HG03060 (cell line): ENCODE results near the gene FTO.

ENCODE experiments used
- ATAC-seq: cut with Tn5 transposase; IDR thresholded peaks from one replicate; pipeline ENCODE4 v1.9.1; 2021; ENCODE audit warnings: low read depth, moderate number of reproducible peaks; ENCODE audit not compliant: unreplicated experiment

FTO gene

DNA sequence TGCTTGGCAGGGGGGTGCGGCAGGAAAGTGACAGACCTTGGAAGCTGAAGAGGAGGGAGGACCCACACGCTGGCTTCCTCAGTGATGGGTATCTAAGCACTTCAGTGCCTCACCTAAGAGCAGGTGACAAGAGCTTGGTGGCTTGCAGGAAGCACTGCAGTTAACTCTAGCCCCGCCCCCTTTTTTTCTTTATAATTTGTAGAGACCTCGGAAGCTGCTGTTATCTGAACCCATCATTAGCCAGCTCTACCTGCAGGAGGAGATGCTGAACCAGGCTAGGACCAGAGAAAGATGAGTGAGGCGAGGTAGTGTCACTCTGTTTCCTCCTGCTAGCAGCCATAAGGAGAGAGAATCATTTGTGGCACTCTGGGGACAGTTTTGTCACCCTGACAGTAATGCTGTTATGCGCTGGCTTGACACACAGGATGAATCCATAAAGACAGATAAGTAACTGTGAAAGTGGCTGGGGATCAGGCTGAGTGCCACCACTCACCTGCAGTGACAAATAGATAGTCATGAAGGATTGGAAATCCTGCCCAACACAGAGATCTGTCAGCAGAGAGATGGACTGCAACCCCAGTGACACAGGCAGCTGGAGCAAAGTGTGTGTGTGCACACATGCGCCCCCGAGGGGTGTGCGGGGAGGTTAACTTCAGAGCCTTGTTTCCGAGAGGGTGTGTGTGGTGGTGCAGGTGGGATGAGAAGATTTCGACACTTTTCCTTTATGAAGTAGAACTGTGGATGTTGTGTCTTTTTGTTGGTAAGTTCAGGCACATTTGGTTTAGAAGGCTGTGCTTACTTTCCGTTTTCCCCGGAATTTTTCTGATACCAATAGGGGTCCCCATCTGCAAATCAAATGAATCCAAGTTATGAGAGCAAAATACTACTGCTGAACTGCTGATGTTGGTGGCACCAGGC, 358.7 kb downstream of the FTO start:
- no peak for ATAC-seq

DNA sequence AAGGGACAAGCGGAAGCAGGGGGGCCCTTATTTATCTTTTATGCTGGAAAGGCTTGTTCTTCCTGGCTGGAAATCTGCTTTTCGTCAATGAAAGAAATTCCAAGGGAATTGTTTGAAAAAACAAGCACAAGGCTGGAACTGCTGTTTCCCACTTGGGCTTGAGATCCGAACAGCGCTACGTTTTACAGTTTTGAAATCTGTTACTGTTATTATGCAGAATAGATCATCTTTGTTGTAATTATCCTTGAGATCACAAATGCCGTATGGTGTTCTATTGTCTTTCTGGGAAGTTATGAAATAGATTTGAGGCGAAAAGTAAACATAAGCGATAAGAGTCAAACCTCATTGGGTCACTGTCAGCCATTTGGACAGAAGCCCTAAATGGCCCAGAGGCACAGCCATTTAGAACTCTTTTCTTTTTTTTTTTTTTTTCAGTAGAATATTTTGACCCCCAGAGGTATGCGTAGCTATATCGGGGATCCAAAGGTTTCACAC, 359.4 kb downstream of the FTO start:
- ATAC-seq = no peak

DNA sequence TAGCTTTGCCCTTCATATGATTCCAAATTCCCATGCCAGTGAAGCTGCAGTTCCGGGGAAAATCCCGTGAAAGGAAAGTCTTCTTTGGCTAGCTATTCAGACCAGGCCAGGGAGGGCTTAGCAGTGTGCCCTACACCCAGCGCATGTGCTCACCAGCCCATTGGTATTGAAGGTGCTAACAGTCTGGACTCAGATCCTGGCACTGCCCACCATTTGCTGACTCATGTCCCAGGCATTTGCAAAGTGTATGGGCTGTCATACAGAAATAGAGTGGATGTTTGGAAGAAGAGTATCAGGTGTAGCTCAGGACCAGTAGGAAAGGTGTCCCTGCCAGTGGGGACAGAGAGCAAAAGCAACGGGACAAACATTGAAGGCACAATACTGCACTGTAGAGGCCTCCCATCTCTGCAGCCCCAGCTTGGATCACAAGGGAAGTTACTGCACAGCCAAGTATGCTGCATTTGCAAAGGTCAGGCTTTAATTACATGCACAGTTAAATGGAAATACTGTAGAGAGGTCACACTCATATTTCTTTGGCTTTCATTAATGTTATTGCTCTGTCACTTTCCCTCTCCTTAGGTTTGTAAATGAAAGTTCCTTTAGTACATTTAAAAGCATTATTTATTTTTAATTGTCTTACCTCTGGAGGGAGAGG, 362.6 kb downstream of the FTO start:
- ATAC-seq = no peak

DNA sequence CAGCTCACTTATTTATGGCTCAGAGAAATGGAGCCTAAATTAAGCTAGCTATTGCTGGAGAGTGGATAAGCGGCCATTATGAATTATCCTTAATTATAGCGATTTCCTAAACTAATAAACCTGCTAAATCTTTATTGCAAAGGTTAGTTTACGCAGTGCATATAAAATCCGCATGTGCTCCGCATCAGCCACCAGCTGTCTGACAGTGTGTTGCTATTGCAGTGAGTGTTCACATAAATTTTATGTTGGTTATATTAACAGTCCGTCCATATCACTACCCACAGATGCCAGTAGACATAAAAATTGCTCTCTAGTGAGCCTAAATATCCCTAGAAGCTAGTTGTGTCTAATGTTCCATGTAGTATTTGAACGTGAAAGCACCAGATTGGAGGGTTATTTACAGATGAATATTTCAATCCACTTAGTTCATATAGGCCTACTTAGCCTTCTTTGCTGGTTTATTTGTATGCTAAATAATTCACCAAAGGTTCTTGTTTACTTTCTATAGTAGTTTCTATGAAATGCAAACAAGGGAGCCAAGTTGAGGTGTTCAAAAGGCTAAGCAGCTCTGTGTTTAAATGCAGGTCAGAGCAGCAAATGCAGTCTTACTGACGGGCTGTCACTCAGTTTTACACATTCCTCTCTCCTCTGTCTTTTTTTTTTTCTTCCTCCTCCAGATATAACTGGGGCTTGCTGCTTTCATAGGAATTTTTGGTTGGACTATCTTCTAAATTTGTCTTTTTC, 363.5 kb downstream of the FTO start:
- ATAC-seq = no peak

DNA sequence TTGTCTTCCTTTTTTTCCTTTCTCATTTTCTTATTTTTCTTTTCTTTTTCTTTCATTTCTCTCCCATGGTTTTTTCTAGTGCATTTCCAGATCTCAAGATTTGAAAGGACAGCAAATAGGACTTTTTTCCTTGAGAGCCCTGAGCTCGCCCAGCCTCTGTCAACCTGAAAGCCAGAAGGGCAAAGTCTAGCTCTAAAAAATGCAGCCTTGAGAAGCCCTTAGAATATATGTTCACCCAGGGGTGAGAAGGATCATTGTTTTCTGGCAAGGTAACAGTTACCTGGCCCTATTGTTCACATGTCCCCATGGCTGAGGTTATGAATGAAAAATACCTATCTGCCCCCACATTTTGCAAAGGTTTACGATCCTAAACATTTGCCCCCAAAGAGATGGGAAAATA, 364.3 kb downstream of the FTO start:
- ATAC-seq = no peak

DNA sequence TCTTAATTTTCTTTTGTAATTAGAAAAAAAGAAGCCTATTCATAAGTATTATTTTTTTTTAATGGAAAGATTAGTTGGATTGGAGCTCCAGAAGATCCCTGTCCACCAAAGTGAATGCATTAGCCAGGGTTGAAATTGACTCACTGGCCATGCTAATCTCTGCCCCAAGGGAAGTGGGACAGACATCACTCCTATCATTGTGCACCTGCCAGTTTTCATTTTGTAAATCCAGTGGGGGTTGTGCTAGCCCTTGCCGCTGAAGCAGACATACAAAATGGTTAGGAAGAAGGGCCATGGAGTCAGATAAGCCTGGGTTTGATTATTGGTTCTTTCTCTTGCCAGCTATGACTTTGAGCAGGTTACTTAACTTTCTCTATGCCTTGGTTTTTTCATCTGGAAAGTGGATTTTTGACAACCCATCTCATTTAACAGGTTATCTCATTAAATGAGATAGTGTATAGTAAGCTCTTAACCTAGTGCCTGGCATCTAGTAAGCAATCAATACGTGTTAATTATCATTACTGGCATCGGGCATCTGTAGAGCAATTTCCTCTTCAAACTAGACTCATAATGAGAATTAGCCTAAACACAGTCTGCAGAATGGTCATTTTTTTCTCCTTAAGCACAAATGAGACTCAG, 365.8 kb downstream of the FTO start:
- ATAC-seq = no peak

DNA sequence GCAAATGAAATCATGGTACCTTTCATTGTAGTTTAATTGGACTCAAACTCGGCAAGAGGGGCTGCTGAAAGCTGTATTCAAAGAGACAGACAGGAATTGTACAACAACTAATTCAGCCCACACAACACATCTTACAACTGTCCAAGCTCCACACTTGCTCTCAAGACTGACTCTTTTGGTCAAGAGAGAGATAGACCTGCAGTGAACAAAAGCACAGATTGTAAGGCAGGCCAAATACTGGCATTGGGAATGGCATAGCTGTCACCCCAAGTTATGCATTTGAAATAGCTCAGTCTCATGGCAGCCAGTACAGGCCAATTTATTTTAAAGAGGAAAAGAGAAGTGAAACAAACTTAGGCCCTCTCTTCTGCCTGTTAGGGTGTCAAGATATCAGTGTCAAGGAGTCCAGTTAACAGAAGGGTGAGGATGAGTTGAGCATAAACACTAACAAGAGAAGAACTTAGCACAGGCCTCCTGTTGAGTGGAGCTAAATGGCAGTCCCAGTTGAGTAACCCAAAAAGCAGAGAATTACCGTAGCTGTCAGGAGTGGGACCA, 366.9 kb downstream of the FTO start:
- peak; percentile 47 for ATAC-seq

DNA sequence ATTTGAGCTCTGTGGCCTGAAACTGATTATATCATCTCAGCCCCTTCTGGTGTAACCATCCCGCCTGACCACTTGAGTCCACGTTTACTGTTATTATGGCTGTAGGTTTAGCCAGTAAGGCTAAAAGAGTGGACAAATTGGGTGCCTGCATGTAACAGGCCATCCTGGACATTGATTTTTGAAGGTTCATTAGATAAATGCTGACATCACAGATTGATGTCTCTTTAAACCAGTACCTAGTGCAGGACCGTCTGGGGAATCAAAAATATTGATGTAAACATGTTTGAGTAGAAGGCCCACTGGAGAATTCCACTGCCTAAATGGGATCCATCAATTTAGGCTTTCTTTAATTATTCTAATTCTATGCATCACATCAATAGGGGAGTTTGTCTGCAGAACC, 367.6 kb downstream of the FTO start:
- no peak for ATAC-seq

DNA sequence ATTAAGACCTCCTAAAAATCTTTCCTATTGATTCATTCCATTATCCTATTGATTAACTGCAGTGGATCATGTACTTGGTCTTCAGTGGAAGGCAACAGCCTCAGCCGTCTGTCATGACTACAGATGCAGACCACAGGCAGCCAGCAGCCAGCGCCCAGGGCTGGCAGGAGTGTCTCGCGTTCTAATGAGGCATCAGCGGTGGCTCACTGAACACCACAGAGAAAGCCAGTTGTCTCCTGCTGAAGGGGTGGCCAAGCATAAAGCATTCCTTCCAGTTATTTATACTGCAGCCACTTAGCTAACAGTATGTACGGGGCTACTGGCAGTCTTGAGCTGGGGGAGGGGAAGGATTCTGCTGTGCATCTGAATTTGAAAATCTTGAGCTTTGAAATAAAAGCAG, 368.3 kb downstream of the FTO start:
- ATAC-seq = no peak

DNA sequence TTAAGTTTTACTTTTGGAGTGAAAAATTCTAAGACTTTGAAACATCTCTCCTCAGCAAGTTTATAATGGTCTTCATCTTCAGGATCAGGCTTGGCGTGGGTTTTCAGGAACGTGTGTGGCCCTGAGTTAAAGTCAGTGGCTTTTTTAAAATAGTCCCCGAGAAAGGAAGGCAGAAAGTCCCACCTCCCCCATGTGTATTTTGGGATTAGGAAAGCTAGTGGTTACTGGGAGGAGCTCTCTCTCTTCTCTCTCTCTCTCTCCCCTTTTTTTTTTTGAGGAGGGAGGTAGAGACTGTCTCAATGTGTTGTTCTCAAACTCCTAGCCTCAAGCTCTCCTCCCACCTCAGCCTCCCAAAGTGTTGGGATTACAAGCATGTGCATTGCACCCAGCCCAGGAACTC, 369.4 kb downstream of the FTO start:
- ATAC-seq = no peak

DNA sequence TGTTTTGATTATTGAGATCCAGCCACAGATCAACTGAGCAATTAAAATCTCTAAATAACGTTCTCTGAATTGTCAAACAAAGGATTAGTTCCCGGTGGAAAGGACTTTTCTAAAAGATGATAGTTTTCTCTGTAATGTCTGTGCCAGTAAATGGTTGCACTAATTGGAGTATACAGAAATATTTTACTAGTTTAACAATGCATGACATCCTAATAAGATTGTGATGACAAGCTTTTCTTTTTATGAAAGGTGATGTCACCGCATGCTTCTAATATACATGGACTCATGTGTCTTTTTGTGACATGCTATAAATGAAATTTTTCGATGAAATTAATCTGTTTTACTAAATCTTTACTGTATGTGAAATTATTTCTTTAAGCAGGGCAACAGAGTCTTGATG, 371.5 kb downstream of the FTO start:
- ATAC-seq = no peak

DNA sequence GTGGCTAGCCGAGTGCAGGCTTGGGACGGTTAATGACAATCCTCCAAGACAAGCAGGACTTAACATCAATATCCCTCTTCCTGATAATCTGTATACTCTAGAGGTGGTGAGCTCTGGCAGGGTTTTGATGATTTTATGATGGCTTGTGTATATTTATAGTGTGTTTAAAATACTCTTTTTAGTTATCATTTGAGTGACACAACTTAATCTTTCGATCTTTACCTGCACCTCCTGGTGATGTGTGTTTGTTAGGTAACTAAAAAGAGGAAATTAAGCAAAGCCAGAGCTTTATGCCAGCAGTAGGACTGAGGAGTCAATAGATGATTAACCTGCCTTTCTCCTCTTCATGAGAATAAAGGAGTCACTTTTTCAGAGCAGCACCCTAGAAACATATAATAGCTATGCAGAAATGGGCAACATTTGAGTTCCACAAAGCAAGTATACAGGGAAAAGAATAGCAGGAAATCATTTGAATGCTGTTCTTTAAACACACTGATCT, 372.1 kb downstream of the FTO start:
- no peak for ATAC-seq

DNA sequence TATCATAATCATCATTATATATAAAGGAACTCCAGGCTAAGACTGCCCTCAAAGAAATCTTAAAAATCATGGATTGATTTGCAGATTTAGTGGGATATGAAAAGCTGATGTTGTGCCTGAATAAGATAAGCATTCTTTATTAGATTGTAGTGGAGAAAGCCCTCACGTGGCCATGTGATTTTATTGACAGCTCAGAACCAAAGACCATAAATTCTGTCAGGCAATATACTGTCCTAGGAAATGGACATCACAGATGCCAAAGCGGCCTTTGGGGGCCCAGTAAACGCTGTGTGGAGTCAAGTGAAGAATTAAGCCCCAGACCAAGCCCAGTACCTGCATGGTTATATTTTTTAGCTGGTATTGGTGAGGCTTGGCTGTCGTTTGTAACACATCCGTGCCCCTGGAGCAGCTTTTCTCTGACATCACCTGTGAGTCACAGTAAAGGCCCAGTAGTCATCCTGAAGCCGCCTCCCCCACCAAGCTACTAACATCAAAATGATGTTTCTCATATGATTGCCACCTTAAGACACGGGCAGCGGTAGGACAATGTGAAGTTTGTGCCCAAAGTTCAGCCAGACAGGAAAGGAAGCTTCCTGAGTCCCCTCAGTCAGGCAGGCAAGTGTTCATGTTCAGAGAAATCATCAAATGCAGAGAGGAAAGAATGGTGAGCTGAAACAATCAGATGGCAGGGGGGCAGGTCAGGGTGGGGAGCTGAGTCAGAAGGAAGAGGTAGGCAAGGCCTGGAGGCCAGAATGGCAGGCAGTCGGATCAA, 373.3 kb downstream of the FTO start:
- ATAC-seq = no peak

DNA sequence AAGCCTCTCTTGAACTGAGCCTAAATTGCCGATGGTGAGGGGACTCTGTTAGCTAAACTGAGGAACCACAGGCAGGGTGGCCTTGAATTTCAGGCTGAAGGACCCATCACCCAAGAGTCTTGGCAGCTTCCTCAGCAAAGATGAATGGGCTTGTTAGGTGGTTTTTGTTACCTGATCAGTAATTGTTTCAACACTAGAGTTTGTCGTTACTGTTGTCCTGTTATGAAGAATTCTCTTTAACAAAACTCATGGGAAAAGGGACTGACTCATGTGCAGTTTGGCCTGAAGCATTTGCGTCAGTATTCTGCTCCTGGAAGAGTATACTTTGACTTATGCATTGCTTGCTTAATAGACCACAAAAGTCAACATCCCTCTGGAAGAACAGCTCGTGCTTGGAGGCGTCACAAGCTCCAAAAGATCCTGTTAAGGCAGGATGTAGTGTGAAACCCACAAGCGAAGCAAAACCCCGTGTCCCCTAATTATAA, 376.6 kb downstream of the FTO start:
- no peak for ATAC-seq

DNA sequence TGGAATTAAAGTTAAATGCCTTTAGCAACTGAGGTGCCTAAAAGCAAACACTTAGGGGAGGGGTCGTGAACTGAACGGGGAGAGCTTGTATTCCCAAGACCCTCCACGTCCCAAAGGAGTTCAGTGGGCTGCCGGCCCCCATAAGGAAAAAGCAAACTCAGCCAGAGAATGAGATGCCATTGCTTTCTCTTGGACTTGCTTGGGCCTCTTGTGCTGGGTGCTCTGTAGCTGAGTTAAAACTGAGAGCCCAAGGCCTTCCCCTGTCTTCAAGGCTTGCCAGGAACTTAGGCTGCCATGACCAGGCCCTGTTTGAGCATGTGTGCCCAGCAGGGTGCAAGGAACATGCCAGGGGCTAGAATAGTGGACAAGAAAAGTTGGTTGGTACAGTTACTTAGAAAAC, 382.8 kb downstream of the FTO start:
- ATAC-seq = no peak

DNA sequence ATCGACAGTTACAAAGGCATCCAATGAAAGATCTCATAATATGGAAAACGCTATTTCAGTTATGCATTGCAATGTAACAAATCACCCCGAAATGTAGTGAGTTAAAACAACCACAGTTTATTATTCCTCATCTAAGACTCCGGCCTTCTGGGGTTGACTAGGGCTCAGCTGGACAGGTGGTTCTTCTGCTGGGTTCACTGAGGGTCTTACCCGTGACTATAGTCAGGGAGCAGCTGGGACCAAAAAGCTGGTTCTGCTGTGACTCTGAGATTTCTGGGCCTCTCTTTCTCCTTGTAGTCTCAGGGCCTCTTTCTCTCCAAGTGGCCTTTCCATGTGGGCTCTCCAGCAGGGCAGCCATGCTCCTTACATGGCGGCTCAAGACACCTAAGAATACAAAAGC, 386.6 kb downstream of the FTO start:
- ATAC-seq = no peak

DNA sequence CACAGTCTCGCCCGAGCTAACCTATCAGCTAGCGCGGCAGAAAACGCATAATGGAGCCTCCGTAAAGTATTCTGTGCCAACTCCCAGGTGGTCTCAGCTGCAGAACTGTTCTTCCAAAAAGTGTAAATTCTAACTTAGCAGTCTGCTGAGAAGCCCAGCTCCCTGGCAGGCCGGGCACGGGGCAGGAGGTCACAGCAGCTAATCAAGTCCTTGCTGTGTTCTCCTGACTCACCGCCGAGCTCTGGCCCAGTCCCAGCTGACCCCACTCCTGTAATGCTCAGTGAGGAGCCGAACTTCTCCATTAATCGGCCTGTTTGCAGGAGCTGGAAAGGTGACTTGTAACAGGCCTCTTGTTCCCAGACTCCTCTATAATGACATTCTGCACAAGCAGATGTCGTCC, 389.3 kb downstream of the FTO start:
- no peak for ATAC-seq

DNA sequence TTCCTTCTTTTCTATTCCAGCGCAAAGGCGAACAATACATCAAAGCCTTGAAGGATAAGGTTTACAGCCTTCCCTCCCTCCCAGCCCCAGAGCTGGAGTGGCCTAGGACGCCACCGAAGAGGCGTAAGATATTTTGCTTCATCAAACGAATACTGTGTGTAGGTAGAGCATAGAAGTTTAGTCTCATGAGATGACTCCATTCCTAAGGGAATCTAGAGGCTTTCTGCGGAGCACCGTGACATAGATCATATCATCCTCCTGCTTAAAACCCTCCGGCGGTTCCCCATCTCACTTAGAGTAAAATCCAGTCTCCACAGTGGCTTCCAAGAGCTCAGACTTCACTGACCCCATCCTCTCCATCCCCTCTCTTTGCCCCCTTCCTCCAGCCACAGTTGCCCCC, 390.7 kb downstream of the FTO start:
- no peak for ATAC-seq

DNA sequence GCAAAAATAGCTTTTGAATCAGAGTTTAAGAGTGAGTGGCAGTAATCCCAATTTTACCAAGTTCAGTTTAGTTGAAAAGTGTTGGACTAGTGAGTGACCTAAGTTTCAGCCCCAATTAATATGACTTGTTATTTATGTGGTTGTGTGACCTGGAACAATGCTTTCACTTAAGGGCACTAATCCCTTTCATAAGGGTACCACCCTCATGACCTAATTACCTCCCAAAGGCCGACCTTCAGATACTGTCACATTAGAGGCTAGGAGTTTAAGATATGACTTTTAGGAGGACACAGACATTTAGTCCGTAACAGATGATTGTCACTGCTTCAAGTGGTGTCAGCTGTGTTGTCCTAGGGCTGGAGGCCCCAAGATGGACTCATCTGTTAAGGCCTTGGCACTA, 392.7 kb downstream of the FTO start:
- no peak for ATAC-seq
